GM23248 (cell line): ENCODE measurements around the gene NFIA.

Experiments used
- EZH2 ChIP-seq: fragments of 200-600 bp; sonication (generic); IDR thresholded peaks from 2 replicates; pipeline ENCODE4 v1.6.1; 2018; ENCODE audit warnings: antibody characterized with exemption, mild to moderate bottlenecking; ENCODE audit not compliant: insufficient read depth, poor library complexity, severe bottlenecking
- EZH2phosphoT487 ChIP-seq: fragments of 200-600 bp; sonication (generic); IDR thresholded peaks from 2 replicates; pipeline ENCODE4 v1.6.1; 2018; ENCODE audit warnings: antibody characterized with exemption, moderate library complexity, mild to moderate bottlenecking, low read depth; ENCODE audit not compliant: insufficient read depth

DNA sequence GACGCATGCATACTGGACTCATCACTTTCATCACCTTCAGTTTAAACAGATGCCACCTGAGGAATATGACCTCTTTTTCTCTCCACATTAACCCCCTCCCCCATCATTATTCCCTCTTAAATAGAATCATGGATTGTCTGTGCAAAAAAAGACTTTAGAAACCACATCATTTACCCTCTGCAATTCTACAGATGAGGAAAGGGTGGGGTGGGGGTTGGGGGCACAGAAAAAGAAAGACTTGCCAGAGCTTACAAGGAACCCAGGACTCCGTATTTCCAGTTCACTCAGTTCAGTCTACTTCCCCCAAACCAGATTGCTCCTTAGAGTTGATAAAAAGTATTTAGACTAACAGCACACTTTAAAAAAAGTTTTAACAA, 26.2 kb upstream of the NFIA start:
- TF ChIP-seq EZH2 (no peak), EZH2phosphoT487 (no peak)
